Measurements from ENCODE around the gene PLCB1. TPM values are rescaled to one million over a fixed set of nuclear protein-coding genes. Genes with fewer than 3 reads are reported as not detected.
A peak's percentile ranks its signal among the peaks of the same experiment; 100 is the strongest.

Gene PLCB1
- total RNA-seq, 1 experiment from 2014 or later = 7.2 TPM

- no peak for DNase-seq (ENCODE audit: low read depth)
Measured at GRCh38 chr20:8645326-8645725, 513.3 kb downstream of the PLCB1 start.

GRCh38 chr20:8646033-8646441 lies 514.0 kb downstream of the PLCB1 start:
- peak; percentile 73 for DNase-seq (ENCODE audit: low read depth)

- DNase-seq (ENCODE audit: low read depth) = peak; percentile 83
Measured at GRCh38 chr20:8646716-8647115, 514.6 kb downstream of the PLCB1 start.

GRCh38 chr20:8647961-8648441 lies 515.9 kb downstream of the PLCB1 start:
- no peak for DNase-seq (ENCODE audit: low read depth)

GRCh38 chr20:8648466-8648865 lies 516.4 kb downstream of the PLCB1 start:
- DNase-seq (ENCODE audit: low read depth) = no peak

- DNase-seq (ENCODE audit: low read depth) = no peak
Measured at GRCh38 chr20:8652396-8652795, 520.3 kb downstream of the PLCB1 start.

GRCh38 chr20:8654486-8654885 lies 522.4 kb downstream of the PLCB1 start:
- DNase-seq (ENCODE audit: low read depth) = no peak

- DNase-seq (ENCODE audit: low read depth) = peak; percentile 31
Measured at GRCh38 chr20:8656335-8656734, 524.3 kb downstream of the PLCB1 start.

- no peak for DNase-seq (ENCODE audit: low read depth)
Measured at GRCh38 chr20:8657664-8658063, 525.6 kb downstream of the PLCB1 start.

- DNase-seq (ENCODE audit: low read depth) = no peak
Measured at GRCh38 chr20:8658103-8658502, 526.0 kb downstream of the PLCB1 start.

GRCh38 chr20:8661229-8661952 lies 529.3 kb downstream of the PLCB1 start:
- DNase-seq (ENCODE audit: low read depth) = no peak

GRCh38 chr20:8662433-8662954 lies 530.4 kb downstream of the PLCB1 start:
- no peak for DNase-seq (ENCODE audit: low read depth)

- DNase-seq (ENCODE audit: low read depth) = no peak
Measured at GRCh38 chr20:8663424-8663823, 531.4 kb downstream of the PLCB1 start.

- DNase-seq (ENCODE audit: low read depth) = peak; percentile 4
Measured at GRCh38 chr20:8664778-8665177, 532.7 kb downstream of the PLCB1 start.

- DNase-seq (ENCODE audit: low read depth) = no peak
Measured at GRCh38 chr20:8667306-8667705, 535.2 kb downstream of the PLCB1 start.

- no peak for DNase-seq (ENCODE audit: low read depth)
Measured at GRCh38 chr20:8670207-8670892, 538.3 kb downstream of the PLCB1 start.

- DNase-seq (ENCODE audit: low read depth) = no peak
Measured at GRCh38 chr20:8670893-8671215, 538.8 kb downstream of the PLCB1 start.

- DNase-seq (ENCODE audit: low read depth) = no peak
Measured at GRCh38 chr20:8671370-8671961, 539.4 kb downstream of the PLCB1 start.

- no peak for DNase-seq (ENCODE audit: low read depth)
Measured at GRCh38 chr20:8673116-8673515, 541.0 kb downstream of the PLCB1 start.

GRCh38 chr20:8675896-8676295 lies 543.8 kb downstream of the PLCB1 start:
- DNase-seq (ENCODE audit: low read depth) = no peak

GRCh38 chr20:8678098-8678776 lies 546.2 kb downstream of the PLCB1 start:
- DNase-seq (ENCODE audit: low read depth) = no peak

GRCh38 chr20:8689337-8689736 lies 557.3 kb downstream of the PLCB1 start:
- DNase-seq (ENCODE audit: low read depth) = no peak
